ENCODE results near the gene DNAJB6.

GRCh38 chr7:157442456-157442855 lies 105.7 kb downstream of the DNAJB6 start:
- TF ChIP-seq GATA2 (IDR thresholded peaks at IDR 0.05; ENCODE audit: low read depth, low read length) (no peak), GATA3 (IDR thresholded peaks at IDR 0.05; ENCODE audit: low read depth, low read length) (no peak)
